Karpas-422 (cell line): Measurements from ENCODE around the gene RPL18. TPM values are rescaled to one million over a fixed set of nuclear protein-coding genes. Genes with fewer than 3 reads are reported as not detected.
A peak's percentile ranks its signal among the peaks of the same experiment; 100 is the strongest.

ENCODE experiments used
- DNase-seq: peaks from one replicate; pipeline ENCODE4 v3.0.0-alpha.2; 2015
- H2AFZ ChIP-seq: fragments of 200-600 bp; sonication (generic); 2 replicates; pipeline ENCODE4 v1.6.1; 2014; ENCODE audit warnings: antibody characterized with exemption, low read length, mixed read lengths
- H3K27ac ChIP-seq: fragments of 200-600 bp; sonication (generic); 2 replicates; pipeline ENCODE4 v1.5.1; 2014; ENCODE audit warnings: mild to moderate bottlenecking, low read length, moderate library complexity
- H3K27me3 ChIP-seq: fragments of 200-600 bp; sonication (generic); 2 replicates; pipeline ENCODE4 v1.6.1; 2014; ENCODE audit warnings: low read length, mixed read lengths
- H3K36me3 ChIP-seq: fragments of 200-600 bp; sonication (generic); 2 replicates; pipeline ENCODE4 v1.6.1; 2014; ENCODE audit warnings: low read length, mixed read lengths; ENCODE audit not compliant: insufficient read depth
- H3K4me1 ChIP-seq: fragments of 200-600 bp; sonication (generic); 2 replicates; pipeline ENCODE4 v1.6.1; 2014; ENCODE audit warnings: mild to moderate bottlenecking, low read length, mixed read lengths
- H3K4me2 ChIP-seq: fragments of 200-600 bp; sonication (generic); 2 replicates; pipeline ENCODE4 v1.6.1; 2014; ENCODE audit warnings: low read length, low read depth, mild to moderate bottlenecking; ENCODE audit not compliant: poor library complexity, severe bottlenecking
- H3K4me3 ChIP-seq: fragments of 200-600 bp; sonication (generic); 2 replicates; pipeline ENCODE4 v1.5.1; 2014; ENCODE audit warnings: mild to moderate bottlenecking, antibody characterized with exemption, low read length, mixed read lengths
- H3K79me2 ChIP-seq: fragments of 200-600 bp; sonication (generic); 2 replicates; pipeline ENCODE4 v1.6.1; 2014; ENCODE audit warnings: mild to moderate bottlenecking, low read length, mixed read lengths
- H3K9ac ChIP-seq: fragments of 200-600 bp; sonication (generic); 2 replicates; pipeline ENCODE4 v1.6.0; 2014; ENCODE audit warnings: low read length
- H3K9me2 ChIP-seq: fragments of 200-600 bp; sonication (generic), shearing (Covaris generic); replicated peaks from 2 replicates; pipeline ENCODE4 v1.6.0; 2014; ENCODE audit warnings: mild to moderate bottlenecking, low read length, moderate library complexity; ENCODE audit not compliant: insufficient read depth
- H3K9me3 ChIP-seq: fragments of 300-700, 200-600 bp; sonication (generic); 2 replicates; pipeline ENCODE4 v1.6.1; 2014; ENCODE audit warnings: low read length, mixed read lengths
- H4K20me1 ChIP-seq: fragments of 200-600 bp; sonication (generic); 2 replicates; pipeline ENCODE4 v1.6.1; 2014; ENCODE audit warnings: mild to moderate bottlenecking, antibody characterized with exemption, low read length, low read depth; ENCODE audit not compliant: insufficient read depth
- total RNA-seq: library from RNA; depleted of rRNA; stranded (reverse); fragments of >200 nt; shearing (Covaris generic); gene quantifications from 2 replicates; pipeline ENCODE4 v1.2.3, GENCODE V29; 2014; ENCODE audit warnings: low replicate concordance

Gene RPL18
- total RNA-seq, 1 experiment from 2014 or later = 3,031 TPM

GRCh38 chr19:48624791-48625723 lies 6.1 kb upstream of the RPL18 start:
- H2AFZ ChIP-seq = no peak overlapping the region
- no peak overlapping the region; the same call in 1 of the 2 replicates for H3K27ac ChIP-seq
- H3K9me2 ChIP-seq = no peaks in the 10 kb centered on the region
- peaks cover 25% of the 10 kb centered on the region for H3K79me2 ChIP-seq
- peak overlapping the region; percentile 88 for H3K9ac ChIP-seq
- no peaks in the 10 kb centered on the region for H3K27me3 ChIP-seq
- no peak for DNase-seq
- peaks cover 11% of the 10 kb centered on the region for H3K36me3 ChIP-seq
- no peaks in the 10 kb centered on the region for H3K9me3 ChIP-seq
- peaks cover 33% of the 10 kb centered on the region for H3K4me1 ChIP-seq
- H3K4me3 ChIP-seq = peak overlapping the region; percentile 93
- peaks cover 10% of the 10 kb centered on the region for H4K20me1 ChIP-seq
- H3K4me2 ChIP-seq = peak overlapping the region; percentile 86

- no peaks in the 10 kb centered on the region for H3K9me2 ChIP-seq
- H3K27me3 ChIP-seq = no peaks in the 10 kb centered on the region
- H3K4me2 ChIP-seq = peak overlapping the region; percentile 86
- DNase-seq = peak; percentile 99
- H3K4me3 ChIP-seq = peak overlapping the region; percentile 93
- H3K9ac ChIP-seq = peak overlapping the region; percentile 88
- no peak overlapping the region for H2AFZ ChIP-seq
- peaks cover 35% of the 10 kb centered on the region for H3K4me1 ChIP-seq
- peaks cover 6% of the 10 kb centered on the region; the same call in 1 of the 2 replicates for H4K20me1 ChIP-seq
- H3K36me3 ChIP-seq = peaks cover 3% of the 10 kb centered on the region; the same call in 1 of the 2 replicates
- peaks cover 32% of the 10 kb centered on the region for H3K79me2 ChIP-seq
- no peaks in the 10 kb centered on the region for H3K9me3 ChIP-seq
- no peak overlapping the region; the same call in 1 of the 2 replicates for H3K27ac ChIP-seq
Observed at GRCh38 chr19:48624067-48624594, 5.2 kb upstream of the RPL18 start.

GRCh38 chr19:48623556-48624066 lies 4.6 kb upstream of the RPL18 start:
- H3K9me3 ChIP-seq = no peaks in the 10 kb centered on the region
- peak overlapping the region; percentile 65 for H3K9ac ChIP-seq
- no peaks in the 10 kb centered on the region for H3K27me3 ChIP-seq
- H3K9me2 ChIP-seq = no peaks in the 10 kb centered on the region
- peaks cover 35% of the 10 kb centered on the region for H3K4me1 ChIP-seq
- peak overlapping the region; percentile 59 for H3K4me3 ChIP-seq
- peaks cover 8% of the 10 kb centered on the region for H4K20me1 ChIP-seq
- no peak overlapping the region; the same call in 1 of the 2 replicates for H3K27ac ChIP-seq
- H3K79me2 ChIP-seq = peaks cover 35% of the 10 kb centered on the region
- peak overlapping the region; percentile 67 for H3K4me2 ChIP-seq
- H2AFZ ChIP-seq = no peak overlapping the region
- H3K36me3 ChIP-seq = peaks cover 5% of the 10 kb centered on the region
- DNase-seq = no peak

GRCh38 chr19:48619692-48620585 lies 961 bp upstream of the RPL18 start:
- peak overlapping the region; percentile 95 for H3K9ac ChIP-seq
- H3K27ac ChIP-seq = peak overlapping the region; percentile 77
- H3K79me2 ChIP-seq = peaks cover 46% of the 10 kb centered on the region

GRCh38 chr19:48618278-48618915 lies 581 bp downstream of the RPL18 start:
- Histone ChIP-seq H2AFZ (no peak overlapping the region), H3K4me2 (peak overlapping the region; percentile 95), H3K36me3 (peaks cover 37% of the 10 kb centered on the region), H3K9me2 (no peaks in the 10 kb centered on the region), H3K27me3 (no peaks in the 10 kb centered on the region), H3K27ac (peak overlapping the region; percentile 88), H3K4me1 (peaks cover 37% of the 10 kb centered on the region), H4K20me1 (peaks cover 25% of the 10 kb centered on the region), H3K9ac (peak overlapping the region; percentile 98), H3K4me3 (peak overlapping the region; percentile 93), H3K79me2 (peaks cover 39% of the 10 kb centered on the region), H3K9me3 (no peaks in the 10 kb centered on the region)
- DNase-seq = no peak

More at GRCh38 chr19:48619692-48620585, 961 bp upstream of the RPL18 start:
- Histone ChIP-seq H3K9me2 (no peaks in the 10 kb centered on the region), H3K4me2 (peak overlapping the region; percentile 90), H2AFZ (no peak overlapping the region), H3K4me1 (peaks cover 47% of the 10 kb centered on the region), H3K9me3 (no peaks in the 10 kb centered on the region), H3K27me3 (no peaks in the 10 kb centered on the region), H4K20me1 (peaks cover 25% of the 10 kb centered on the region), H3K36me3 (peaks cover 37% of the 10 kb centered on the region), H3K4me3 (peak overlapping the region; percentile 93)
- DNase-seq = no peak

GRCh38 chr19:48617146-48617937 lies 1.6 kb downstream of the RPL18 start:
- peaks cover 32% of the 10 kb centered on the region for H3K4me1 ChIP-seq
- H3K9ac ChIP-seq = peak overlapping the region; percentile 98
- peak overlapping the region; percentile 88; the same call in 1 of the 2 replicates for H3K27ac ChIP-seq
- H3K27me3 ChIP-seq = no peaks in the 10 kb centered on the region
- no peak for DNase-seq
- H4K20me1 ChIP-seq = peaks cover 25% of the 10 kb centered on the region
- H3K4me3 ChIP-seq = peak overlapping the region; percentile 93
- H2AFZ ChIP-seq = no peak overlapping the region
- peaks cover 39% of the 10 kb centered on the region for H3K79me2 ChIP-seq
- H3K36me3 ChIP-seq = peaks cover 37% of the 10 kb centered on the region
- peak overlapping the region; percentile 95 for H3K4me2 ChIP-seq
- H3K9me2 ChIP-seq = no peaks in the 10 kb centered on the region
- H3K9me3 ChIP-seq = no peaks in the 10 kb centered on the region
